ENCODE results near the gene POLRMT.
"Not testable (repeated sequence)": the region's sequence is repeated elsewhere in the genome, so short reads cannot be mapped to it uniquely, and the experiment has no call there.

Gene POLRMT

DNA sequence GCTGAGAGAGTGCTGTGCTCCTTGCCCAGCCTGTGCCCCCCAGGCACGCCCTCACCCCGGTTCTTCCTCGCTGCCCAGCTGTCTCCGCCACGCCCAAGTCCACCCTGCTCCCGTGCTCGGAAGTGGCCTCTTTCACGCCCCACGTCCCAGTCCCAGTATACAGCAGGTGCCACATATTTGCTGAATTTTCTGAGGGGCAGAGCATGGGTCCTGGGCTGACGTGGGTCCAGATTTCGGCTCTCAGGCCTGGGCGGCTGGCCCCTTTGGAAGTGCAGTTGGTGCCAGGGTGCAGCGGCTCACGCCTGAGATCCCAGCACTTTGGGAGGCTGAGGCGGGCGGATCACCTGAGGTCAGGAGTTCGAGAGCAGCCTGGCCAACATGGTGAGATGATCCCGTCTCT is 40.3 kb downstream of the POLRMT start:
- no peak for DNase-seq (ENCODE audit: low spot score)

DNA sequence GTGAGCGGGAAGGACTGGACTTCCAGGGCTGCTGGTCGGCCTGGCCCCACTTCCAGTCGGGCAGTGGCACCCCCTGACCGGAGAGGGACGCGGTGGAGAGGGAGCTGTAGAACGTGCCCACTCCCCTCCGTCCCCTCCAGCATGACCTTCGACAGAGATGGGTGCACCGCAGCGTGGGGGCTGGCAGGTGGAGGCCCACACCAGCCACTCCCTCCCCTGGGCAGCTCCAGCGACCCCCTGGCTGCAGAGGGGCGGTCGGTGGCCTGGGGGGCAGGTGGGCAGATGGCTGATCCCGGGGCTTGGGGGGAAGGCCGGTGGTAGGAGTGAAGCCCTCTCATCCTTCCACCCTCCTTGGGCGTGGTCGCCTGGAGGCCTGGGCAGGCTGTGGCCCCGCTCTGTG is 41.2 kb downstream of the POLRMT start:
- DNase-seq (ENCODE audit: low spot score), result no peak

DNA sequence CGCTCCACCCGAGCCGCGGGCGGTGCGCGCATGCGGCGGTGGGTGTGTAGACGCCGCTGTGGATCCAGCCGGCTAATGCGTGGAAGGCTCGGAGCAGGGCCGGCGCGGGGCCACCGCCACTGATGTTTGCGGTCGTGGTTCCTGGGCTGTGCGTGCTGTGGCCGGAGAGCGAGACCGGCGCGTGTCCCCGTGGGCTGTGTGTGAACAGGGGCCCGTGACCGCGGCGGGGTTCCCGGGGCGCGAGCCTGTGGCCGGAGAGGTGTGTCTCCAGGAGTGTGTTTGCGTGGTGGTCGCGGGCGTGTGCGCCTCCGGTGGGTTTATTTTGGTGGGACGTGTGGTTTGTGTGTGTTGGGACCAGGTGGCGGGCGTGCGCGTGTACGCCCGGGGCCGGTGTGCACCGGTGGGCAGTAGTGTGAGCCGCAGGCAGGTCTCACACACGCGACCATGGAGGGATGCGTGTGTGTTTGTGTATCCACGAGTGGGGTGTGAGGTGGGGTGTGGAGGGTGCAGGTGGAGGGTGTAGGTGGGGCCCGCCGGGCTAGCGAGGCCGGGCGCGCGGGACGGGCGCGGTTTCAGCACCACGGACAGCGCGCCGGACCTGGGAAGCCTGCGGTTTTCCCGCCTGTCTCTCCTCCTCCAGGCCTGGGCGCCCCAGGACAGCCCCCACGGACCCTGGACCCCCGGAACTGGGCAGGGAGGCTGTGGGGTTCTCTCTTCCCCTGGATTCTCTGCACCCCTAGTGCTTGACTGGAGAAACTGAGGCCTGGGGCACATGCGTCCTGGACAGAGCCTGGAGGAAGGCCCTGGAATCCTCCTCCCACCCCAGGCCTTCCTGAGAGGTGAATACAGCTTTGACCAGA is 42.0 kb downstream of the POLRMT start:
- DNase-seq (ENCODE audit: low spot score), result no peak

- DNase-seq (ENCODE audit: low spot score), result no peak
Measured at GRCh38 chr19:590750-591098, 42.6 kb downstream of the POLRMT start.

- no peak for DNase-seq (ENCODE audit: low spot score)
Measured at GRCh38 chr19:590396-590745, 43.0 kb downstream of the POLRMT start.

GRCh38 chr19:589693-590395 is 43.5 kb downstream of the POLRMT start, which contains the start of gene HCN2:
HCN2 (plus strand) TSS chr19:589881; CDS start chr19:589946, 65 bp downstream.
- DNase-seq (ENCODE audit: low spot score), result no peak

DNA sequence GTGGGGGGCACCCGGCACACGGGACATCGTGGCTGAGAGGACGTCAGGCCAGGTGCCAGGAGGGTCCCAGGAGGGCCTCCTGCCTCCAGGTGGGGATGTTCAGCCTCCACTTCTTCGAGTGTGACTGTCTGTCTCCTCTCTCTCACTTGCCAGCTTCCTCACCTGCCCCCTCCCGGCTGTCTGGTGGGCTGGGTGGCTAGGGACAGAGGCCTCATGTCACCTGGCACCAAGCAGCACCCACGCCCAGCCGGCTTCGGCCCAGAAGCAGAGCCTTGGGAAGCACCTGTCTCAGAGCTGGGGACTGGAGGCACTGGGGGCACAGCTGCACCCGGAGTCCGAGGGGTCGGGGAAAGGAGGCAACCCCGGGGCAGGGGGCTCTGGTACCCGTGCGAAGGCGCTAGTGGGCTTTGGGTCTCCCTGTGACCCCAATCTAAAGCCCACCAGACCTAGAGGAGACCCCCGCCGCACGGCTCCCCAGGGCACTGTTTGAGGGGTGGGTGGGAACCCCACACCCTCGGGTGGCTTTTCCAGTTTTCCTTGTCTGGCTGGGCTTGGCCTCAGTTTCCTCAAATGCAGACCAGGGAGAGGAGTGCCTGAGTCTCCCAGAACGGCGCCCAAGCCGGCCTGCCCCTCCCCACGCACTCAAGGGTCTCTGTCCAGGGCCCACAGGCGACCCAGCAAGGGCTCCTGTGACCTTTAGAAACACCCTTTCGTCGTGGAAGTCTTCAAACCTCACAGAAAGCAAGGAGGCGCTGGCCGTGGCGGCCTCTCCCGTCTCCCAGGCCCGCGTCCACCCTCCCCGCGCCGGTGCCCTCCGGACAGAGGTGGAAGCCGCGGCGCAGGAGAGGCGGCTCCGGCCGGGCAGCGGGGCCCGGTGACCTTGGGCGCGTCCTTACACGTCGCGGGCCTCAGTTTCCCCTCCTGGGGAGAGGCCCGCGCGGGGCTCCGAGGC is 44.3 kb downstream of the POLRMT start:
- no peak for DNase-seq (ENCODE audit: low spot score)

- peak; percentile 57 for DNase-seq (ENCODE audit: low spot score)
Measured at GRCh38 chr19:588093-588740, 45.1 kb downstream of the POLRMT start.

GRCh38 chr19:585551-586110 is 47.7 kb downstream of the POLRMT start:
- no peak for DNase-seq (ENCODE audit: low spot score)

GRCh38 chr19:585146-585545 is 48.2 kb downstream of the POLRMT start:
- not testable (repeated sequence) for DNase-seq (ENCODE audit: low spot score)

- DNase-seq (ENCODE audit: low spot score), result peak; percentile 48
Measured at GRCh38 chr19:584240-585001, 48.9 kb downstream of the POLRMT start.

- no peak for DNase-seq (ENCODE audit: low spot score)
Measured at GRCh38 chr19:583968-584239, 49.4 kb downstream of the POLRMT start.

GRCh38 chr19:583198-583967 is 50.0 kb downstream of the POLRMT start:
- no peak for DNase-seq (ENCODE audit: low spot score)

- DNase-seq (ENCODE audit: low spot score), result no peak
Measured at GRCh38 chr19:582497-583197, 50.7 kb downstream of the POLRMT start.

- DNase-seq (ENCODE audit: low spot score), result no peak
Measured at GRCh38 chr19:581399-582111, 51.8 kb downstream of the POLRMT start.

- no peak for DNase-seq (ENCODE audit: low spot score)
Measured at GRCh38 chr19:580274-580835, 53.0 kb downstream of the POLRMT start.

GRCh38 chr19:579842-580155 is 53.5 kb downstream of the POLRMT start:
- DNase-seq (ENCODE audit: low spot score), result no peak

- DNase-seq (ENCODE audit: low spot score), result no peak
Measured at GRCh38 chr19:579111-579841, 54.1 kb downstream of the POLRMT start.
